NCI-H146 treated with DMSO at 0.1 percent for 48 hours (cell line): Measurements from ENCODE around the gene ABCA12.

Source experiments
- DNase-seq: peaks from one replicate; lab custom pipeline; 2025; ENCODE audit not compliant: unreplicated experiment; lab: John Stamatoyannopoulos, UW

Gene ABCA12

GRCh38 chr2:214987261-214987660 is 151.2 kb downstream of the ABCA12 start:
- DNase-seq = no peak

- DNase-seq = no peak
Measured at GRCh38 chr2:214985619-214986018, 152.8 kb downstream of the ABCA12 start.

GRCh38 chr2:214966420-214966819 is 172.0 kb downstream of the ABCA12 start:
- DNase-seq = no peak

GRCh38 chr2:214960677-214961076 is 177.7 kb downstream of the ABCA12 start:
- no peak for DNase-seq

GRCh38 chr2:214946949-214947348 is 191.5 kb downstream of the ABCA12 start:
- no peak for DNase-seq

DNA sequence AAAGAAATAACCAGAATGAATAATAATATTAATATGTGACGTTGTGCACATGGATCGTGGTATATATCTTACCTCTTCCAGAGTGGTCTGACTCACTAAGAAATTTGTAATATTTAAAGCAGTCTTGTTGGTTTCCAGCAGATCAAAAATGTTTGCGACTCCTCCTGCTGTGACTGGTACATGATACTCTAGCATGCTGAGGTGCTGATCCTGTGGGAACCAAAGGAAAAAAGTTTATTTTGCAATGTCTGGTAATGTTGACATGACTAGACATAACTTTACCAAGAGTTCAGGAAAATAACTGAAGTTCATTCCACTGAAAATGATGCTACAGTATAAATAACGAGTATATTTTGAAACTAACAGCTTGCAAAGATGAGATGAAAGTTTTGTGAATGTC is 204.4 kb downstream of the ABCA12 start:
- DNase-seq = no peak

GRCh38 chr2:214904634-214905033 is 233.8 kb downstream of the ABCA12 start:
- DNase-seq = no peak

DNA sequence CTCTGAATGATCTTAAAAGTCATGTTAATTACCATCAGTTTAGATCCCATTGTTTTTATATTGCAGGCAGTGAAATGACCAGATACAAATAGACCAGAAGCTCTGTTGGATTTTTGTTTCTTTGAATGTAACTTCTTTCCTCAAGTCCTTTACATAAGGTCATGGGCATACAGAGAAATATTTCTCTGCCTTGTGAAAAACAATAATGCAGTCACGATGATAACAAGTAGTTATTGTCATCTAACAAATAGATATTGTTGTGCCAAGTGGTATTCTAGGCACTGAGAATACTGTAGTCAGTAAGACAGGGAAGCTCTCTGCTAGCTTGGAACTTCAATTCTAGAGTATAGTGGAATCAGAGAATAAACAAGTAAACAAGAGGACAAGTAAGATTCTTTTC is 234.2 kb downstream of the ABCA12 start:
- DNase-seq = no peak

- peak; percentile 78 for DNase-seq
Measured at GRCh38 chr2:214902286-214902685, 236.1 kb downstream of the ABCA12 start.

- DNase-seq = no peak
Measured at GRCh38 chr2:214899751-214900150, 238.7 kb downstream of the ABCA12 start.

DNA sequence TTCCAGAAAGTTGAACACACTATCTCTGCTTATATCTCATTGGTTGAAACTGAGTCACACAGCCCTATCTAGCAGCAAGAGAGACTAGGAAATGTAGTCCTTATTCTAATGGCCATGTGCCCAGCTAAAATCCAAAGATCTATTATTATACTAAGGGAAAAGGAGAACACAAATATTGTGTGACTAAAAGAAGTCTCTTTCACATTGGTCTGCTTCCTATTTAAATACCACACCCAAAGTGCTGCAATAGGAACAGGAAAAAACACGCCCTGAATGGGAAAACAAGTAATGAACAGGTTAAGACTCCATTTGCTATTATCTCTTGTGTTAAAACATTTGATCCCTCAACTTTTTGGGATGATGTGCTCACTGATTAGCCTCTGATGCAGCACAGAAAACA is 242.2 kb downstream of the ABCA12 start:
- no peak for DNase-seq

- no peak for DNase-seq
Measured at GRCh38 chr2:214895469-214895868, 243.0 kb downstream of the ABCA12 start.

GRCh38 chr2:214889301-214889700 is 249.1 kb downstream of the ABCA12 start:
- no peak for DNase-seq

GRCh38 chr2:214881647-214882202 is 256.7 kb downstream of the ABCA12 start:
- DNase-seq = no peak
